ENCODE measurements around the gene FAAP20. TPM values are rescaled to one million over a fixed set of nuclear protein-coding genes. Genes with fewer than 3 reads are reported as not detected.

Gene FAAP20
- total RNA-seq, 4 donors from 2014 or later = 29.8 to 48.0 (median 45.6) TPM

DNA sequence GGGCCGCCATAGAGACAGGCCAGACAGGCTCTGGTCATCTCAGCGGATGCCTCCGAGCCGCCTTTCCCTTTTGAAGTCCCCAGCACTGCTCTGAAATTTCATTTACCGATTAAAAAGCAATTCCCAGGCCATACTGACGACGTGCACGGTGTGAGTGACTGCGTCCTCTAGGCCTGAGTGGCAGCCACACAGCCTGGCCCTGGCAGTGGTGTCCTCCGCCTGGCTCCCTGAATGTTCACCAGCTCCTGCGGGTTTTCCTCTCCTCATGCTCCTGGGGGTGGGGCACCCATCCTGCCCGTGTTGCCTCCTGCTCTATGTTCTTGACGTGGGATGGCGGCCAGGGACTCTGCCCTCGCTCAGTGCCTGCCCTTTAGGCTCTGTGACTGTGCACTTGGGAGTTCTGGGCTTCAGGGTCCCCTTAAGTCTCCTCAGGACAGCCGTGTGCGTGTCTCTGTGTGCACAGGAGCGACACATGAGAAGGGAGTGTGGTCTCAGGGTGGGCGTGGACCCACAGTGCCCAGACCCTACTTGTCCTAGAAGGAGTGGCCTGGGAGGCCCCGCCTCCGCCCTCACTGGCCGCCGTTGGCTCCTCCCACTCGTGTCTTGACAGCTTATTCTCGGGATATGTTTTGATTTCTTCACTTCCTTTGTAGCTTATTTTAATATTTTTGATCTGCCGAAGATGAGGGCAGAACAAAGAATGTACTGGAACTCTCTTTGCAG is 37.1 kb upstream of the FAAP20 start:
- intact Hi-C loops (cut with DNase I; ENCODE audit: low total_unique reads) = loop anchor here (10.0 kb wide), 1 partner anchor 73 kb away; no protein-coding TSS in a partner anchor
- WGBS, 2 donors = 11 to 15% methylated on average over 25 to 26 of the region's 26 CpGs
- TF ChIP-seq, protein P1, sequence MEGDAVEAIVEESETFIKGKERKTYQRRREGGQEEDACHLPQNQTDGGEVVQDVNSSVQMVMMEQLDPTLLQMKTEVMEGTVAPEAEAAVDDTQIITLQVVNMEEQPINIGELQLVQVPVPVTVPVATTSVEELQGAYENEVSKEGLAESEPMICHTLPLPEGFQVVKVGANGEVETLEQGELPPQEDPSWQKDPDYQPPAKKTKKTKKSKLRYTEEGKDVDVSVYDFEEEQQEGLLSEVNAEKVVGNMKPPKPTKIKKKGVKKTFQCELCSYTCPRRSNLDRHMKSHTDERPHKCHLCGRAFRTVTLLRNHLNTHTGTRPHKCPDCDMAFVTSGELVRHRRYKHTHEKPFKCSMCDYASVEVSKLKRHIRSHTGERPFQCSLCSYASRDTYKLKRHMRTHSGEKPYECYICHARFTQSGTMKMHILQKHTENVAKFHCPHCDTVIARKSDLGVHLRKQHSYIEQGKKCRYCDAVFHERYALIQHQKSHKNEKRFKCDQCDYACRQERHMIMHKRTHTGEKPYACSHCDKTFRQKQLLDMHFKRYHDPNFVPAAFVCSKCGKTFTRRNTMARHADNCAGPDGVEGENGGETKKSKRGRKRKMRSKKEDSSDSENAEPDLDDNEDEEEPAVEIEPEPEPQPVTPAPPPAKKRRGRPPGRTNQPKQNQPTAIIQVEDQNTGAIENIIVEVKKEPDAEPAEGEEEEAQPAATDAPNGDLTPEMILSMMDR (IDR thresholded peaks at IDR 0.05) = no peak
- TF ChIP-seq POLR2A (IDR thresholded peaks at IDR 0.05) = no peak
- peak overlapping the region; percentile 27 for H3K4me3 ChIP-seq (ENCODE audit: low read depth, poor library complexity, severe bottlenecking)
- peak; percentile 87 to 97 for DNase-seq (ENCODE audit: low spot score in 2 of 2)

GRCh38 chr1:2230781-2231531 is 36.4 kb upstream of the FAAP20 start:
- peak in 1 of 2 donors; percentile 92 for DNase-seq (ENCODE audit: low spot score in 2 of 2)
- WGBS, 2 donors = 4 to 6% methylated on average over 21 to 30 of the region's 30 CpGs
- intact Hi-C loops (cut with DNase I; ENCODE audit: low total_unique reads) = loop anchor here (10.0 kb wide), 1 partner anchor 74 kb away; no protein-coding TSS in a partner anchor
- H3K4me3 ChIP-seq (ENCODE audit: low read depth, poor library complexity, severe bottlenecking) = peak overlapping the region; percentile 27
- no peak for TF ChIP-seq POLR2A (IDR thresholded peaks at IDR 0.05)
- TF ChIP-seq, protein P1 (IDR thresholded peaks at IDR 0.05) = no peak

GRCh38 chr1:2229911-2230731 is 35.5 kb upstream of the FAAP20 start:
- TF ChIP-seq POLR2A (IDR thresholded peaks at IDR 0.05) = no peak
- TF ChIP-seq, protein P1 (IDR thresholded peaks at IDR 0.05) = no peak
- 1 to 15% methylated on average over 12 to 32 of the region's 32 CpGs for WGBS, 2 donors
- peak in 1 of 2 donors; percentile 91 for DNase-seq (ENCODE audit: low spot score in 2 of 2)
- peak overlapping the region; percentile 27 for H3K4me3 ChIP-seq (ENCODE audit: low read depth, poor library complexity, severe bottlenecking)
- intact Hi-C loops (cut with DNase I; ENCODE audit: low total_unique reads) = loop anchor here (10.0 kb wide), 1 partner anchor 75 kb away; no protein-coding TSS in a partner anchor

DNA sequence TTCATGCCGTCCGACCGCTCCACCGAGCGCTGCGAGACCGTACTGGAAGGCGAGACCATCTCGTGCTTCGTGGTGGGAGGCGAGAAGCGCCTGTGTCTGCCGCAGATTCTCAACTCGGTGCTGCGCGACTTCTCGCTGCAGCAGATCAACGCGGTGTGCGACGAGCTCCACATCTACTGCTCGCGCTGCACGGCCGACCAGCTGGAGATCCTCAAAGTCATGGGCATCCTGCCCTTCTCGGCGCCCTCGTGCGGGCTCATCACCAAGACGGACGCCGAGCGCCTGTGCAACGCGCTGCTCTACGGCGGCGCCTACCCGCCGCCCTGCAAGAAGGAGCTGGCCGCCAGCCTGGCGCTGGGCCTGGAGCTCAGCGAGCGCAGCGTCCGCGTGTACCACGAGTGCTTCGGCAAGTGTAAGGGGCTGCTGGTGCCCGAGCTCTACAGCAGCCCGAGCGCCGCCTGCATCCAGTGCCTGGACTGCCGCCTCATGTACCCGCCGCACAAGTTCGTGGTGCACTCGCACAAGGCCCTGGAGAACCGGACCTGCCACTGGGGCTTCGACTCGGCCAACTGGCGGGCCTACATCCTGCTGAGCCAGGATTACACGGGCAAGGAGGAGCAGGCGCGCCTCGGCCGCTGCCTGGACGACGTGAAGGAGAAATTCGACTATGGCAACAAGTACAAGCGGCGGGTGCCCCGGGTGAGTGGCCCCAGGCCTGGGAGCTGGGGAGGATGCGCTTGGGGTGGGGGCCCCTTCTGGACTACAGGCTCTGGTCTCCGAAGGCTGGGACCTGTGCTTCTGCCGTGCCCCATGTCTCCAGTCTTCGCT is 34.7 kb upstream of the FAAP20 start:
- TF ChIP-seq, protein P1 (IDR thresholded peaks at IDR 0.05) = no peak
- no peak for TF ChIP-seq POLR2A (IDR thresholded peaks at IDR 0.05)
- DNase-seq (ENCODE audit: low spot score in 2 of 2) = peak in 1 of 2 donors; percentile 93
- 2 to 3% methylated on average over 19 to 46 of the region's 77 CpGs for WGBS, 2 donors
- H3K4me3 ChIP-seq (ENCODE audit: low read depth, poor library complexity, severe bottlenecking) = peak overlapping the region; percentile 27
- intact Hi-C loops (cut with DNase I; ENCODE audit: low total_unique reads) = no loop called here

DNA sequence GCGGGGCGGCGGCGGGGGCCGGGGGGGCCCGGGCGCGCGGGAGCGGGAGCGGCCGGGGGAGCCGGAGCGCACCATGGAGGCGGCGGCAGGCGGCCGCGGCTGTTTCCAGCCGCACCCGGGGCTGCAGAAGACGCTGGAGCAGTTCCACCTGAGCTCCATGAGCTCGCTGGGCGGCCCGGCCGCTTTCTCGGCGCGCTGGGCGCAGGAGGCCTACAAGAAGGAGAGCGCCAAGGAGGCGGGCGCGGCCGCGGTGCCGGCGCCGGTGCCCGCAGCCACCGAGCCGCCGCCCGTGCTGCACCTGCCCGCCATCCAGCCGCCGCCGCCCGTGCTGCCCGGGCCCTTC is 34.1 kb upstream of the FAAP20 start:
- WGBS, 2 donors = 0% methylated on average over 33 of the region's 50 CpGs; no CpG with 5 or more reads in 1 of the 2 donors
- intact Hi-C loops (cut with DNase I; ENCODE audit: low total_unique reads) = no loop called here
- peak overlapping the region; percentile 27 for H3K4me3 ChIP-seq (ENCODE audit: low read depth, poor library complexity, severe bottlenecking)
- no peak for DNase-seq (ENCODE audit: low spot score in 2 of 2)
- TF ChIP-seq, protein P1 (IDR thresholded peaks at IDR 0.05) = no peak
- TF ChIP-seq POLR2A (IDR thresholded peaks at IDR 0.05) = no peak

All from lower leg skin (tissue), 4 donors.